H1 (cell line): ENCODE results near the gene SYT2.

Experiments
- BRCA1 ChIP-seq: IDR thresholded peaks from 2 replicates; pipeline ENCODE4 v1.6.1; 2012; ENCODE audit warnings: low read depth, low read length, improper control_type of control experiment
- CTCF ChIP-seq, 3 experiments: IDR thresholded peaks; 1 replicate in 2 of 3; 2 replicates in 1 of 3; pipeline versions ENCODE4 v1.5.1 to v1.6.1; 2011; ENCODE audit warnings: low read length in 3 of 3, mild to moderate bottlenecking in 3 of 3, inconsistent platforms in 2 of 3, low read depth in 1 of 3, moderate library complexity in 1 of 3; ENCODE audit not compliant: insufficient read depth in 1 of 3; ENCODE audit errors: control extremely low read depth in 1 of 3
- EZH2 ChIP-seq: fragments of 200-600 bp; sonication (generic); IDR thresholded peaks from 2 replicates; pipeline ENCODE4 v1.7.1; 2012; ENCODE audit warnings: low read depth, mild to moderate bottlenecking, moderate library complexity, low read length, inconsistent platforms; ENCODE audit not compliant: severe bottlenecking
- GABPA ChIP-seq: IDR thresholded peaks from 2 replicates; pipeline ENCODE4 v1.6.1; 2011; ENCODE audit warnings: mild to moderate bottlenecking, low read length, moderate library complexity, borderline replicate concordance; ENCODE audit not compliant: insufficient read depth
- HDAC6 ChIP-seq: IDR thresholded peaks from one replicate; pipeline ENCODE4 v1.7.1; 2012; ENCODE audit warnings: low read depth, mild to moderate bottlenecking, inconsistent platforms, low read length, moderate library complexity
- POLR2A ChIP-seq, 2 experiments: IDR thresholded peaks; 1 replicate in 1 of 2; 2 replicates in 1 of 2; pipeline ENCODE4 v1.6.1; 2011; ENCODE audit warnings: low read depth in 2 of 2, low read length in 2 of 2, mild to moderate bottlenecking in 2 of 2; ENCODE audit errors: control extremely low read depth in 1 of 2
- POLR2AphosphoS5 ChIP-seq: IDR thresholded peaks from 2 replicates; pipeline ENCODE4 v1.6.1; 2011; ENCODE audit warnings: low read depth, low read length

GRCh38 chr1:202654079-202654478, 56.2 kb downstream of the SYT2 start:
- no peak for TF ChIP-seq POLR2A (IDR thresholded peaks at IDR 0.05; ENCODE audit: control extremely low read depth in 1 of 2, low read depth in 2 of 2, low read length in 2 of 2)
- TF ChIP-seq CTCF (IDR thresholded peaks at IDR 0.05; ENCODE audit: control extremely low read depth in 1 of 3, insufficient read depth in 1 of 3, low read depth in 1 of 3, low read length in 3 of 3) = no peak
- TF ChIP-seq BRCA1 = no peak
- no peak for TF ChIP-seq GABPA
- no peak for TF ChIP-seq EZH2
- no peak for TF ChIP-seq POLR2AphosphoS5
- no peak for TF ChIP-seq HDAC6
